Cardiac fibroblast (primary cell): ENCODE data around the gene DLX5.

Experiments used
- DNase-seq, 2 donors: peaks; one replicate each; pipeline versions ENCODE4 v3.0.0 to v3.0.0-alpha.2; 2010; ENCODE audit warnings: low read depth in 2 of 2
- H3K4me3 ChIP-seq, 2 donors: replicated peaks in 1 of 2; 1 replicate in 1 of 2; 2 replicates in 1 of 2; pipeline ENCODE4 v1.5.1; 2011; ENCODE audit warnings: low read depth in 2 of 2, low read length in 2 of 2, mild to moderate bottlenecking in 2 of 2, moderate library complexity in 1 of 2
- TF ChIP-seq, protein P1 (sequence below): IDR thresholded peaks from one replicate; pipeline ENCODE4 v1.5.1; 2011; ENCODE audit warnings: low read depth, mild to moderate bottlenecking, low read length, inconsistent platforms

Gene DLX5

DNA sequence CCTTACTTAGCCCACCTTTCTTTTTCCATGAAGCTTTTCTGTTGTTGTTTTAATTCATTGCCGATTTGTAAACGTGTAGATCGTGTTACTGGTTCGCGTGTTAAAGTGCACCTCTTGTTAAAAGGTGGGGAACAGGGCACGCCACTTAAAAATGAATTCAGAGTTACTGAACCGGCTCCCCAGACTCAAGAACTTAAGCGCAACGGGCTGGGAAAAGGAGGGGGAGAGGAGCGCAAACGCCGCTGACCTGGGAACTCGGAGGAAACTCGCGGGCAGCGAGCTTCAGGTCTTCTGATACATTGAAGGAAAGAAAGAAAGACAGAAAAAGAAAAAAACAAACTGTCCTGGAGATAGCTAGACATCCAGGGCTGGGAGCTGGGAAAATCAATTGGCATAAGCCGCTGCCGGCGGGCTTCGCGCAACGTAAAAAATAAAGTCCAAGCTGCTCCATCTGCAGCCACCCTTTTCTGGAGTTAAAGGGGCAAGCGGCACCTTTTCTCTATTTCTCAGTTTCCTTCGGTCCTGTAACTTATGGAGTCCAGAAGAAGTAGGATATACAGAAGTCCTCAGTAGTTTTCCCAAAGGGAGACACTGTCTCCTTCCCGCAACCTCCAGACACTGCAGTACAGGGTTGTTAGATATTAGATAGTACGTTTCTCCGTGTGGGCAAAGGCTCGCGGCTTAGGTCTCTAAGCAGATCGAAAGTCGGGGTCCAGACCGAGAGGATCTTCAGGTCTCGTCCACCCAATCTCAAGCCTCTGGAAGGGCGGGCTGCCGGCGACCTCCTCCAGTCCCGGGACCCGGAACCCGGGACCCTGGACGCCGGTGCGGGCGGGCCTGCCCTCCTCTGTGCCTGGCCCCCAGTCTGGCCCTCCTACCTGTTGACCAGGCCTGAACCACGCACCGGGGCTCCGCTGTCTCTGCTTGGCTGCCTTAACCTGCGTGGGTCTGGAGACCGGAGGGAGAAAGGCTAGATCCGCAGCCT lies 21.1 kb downstream of the DLX5 start:
- no peak overlapping the region for H3K4me3 ChIP-seq
- DNase-seq, result no peak
- TF ChIP-seq, protein P1, sequence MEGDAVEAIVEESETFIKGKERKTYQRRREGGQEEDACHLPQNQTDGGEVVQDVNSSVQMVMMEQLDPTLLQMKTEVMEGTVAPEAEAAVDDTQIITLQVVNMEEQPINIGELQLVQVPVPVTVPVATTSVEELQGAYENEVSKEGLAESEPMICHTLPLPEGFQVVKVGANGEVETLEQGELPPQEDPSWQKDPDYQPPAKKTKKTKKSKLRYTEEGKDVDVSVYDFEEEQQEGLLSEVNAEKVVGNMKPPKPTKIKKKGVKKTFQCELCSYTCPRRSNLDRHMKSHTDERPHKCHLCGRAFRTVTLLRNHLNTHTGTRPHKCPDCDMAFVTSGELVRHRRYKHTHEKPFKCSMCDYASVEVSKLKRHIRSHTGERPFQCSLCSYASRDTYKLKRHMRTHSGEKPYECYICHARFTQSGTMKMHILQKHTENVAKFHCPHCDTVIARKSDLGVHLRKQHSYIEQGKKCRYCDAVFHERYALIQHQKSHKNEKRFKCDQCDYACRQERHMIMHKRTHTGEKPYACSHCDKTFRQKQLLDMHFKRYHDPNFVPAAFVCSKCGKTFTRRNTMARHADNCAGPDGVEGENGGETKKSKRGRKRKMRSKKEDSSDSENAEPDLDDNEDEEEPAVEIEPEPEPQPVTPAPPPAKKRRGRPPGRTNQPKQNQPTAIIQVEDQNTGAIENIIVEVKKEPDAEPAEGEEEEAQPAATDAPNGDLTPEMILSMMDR, result no peak

DNA sequence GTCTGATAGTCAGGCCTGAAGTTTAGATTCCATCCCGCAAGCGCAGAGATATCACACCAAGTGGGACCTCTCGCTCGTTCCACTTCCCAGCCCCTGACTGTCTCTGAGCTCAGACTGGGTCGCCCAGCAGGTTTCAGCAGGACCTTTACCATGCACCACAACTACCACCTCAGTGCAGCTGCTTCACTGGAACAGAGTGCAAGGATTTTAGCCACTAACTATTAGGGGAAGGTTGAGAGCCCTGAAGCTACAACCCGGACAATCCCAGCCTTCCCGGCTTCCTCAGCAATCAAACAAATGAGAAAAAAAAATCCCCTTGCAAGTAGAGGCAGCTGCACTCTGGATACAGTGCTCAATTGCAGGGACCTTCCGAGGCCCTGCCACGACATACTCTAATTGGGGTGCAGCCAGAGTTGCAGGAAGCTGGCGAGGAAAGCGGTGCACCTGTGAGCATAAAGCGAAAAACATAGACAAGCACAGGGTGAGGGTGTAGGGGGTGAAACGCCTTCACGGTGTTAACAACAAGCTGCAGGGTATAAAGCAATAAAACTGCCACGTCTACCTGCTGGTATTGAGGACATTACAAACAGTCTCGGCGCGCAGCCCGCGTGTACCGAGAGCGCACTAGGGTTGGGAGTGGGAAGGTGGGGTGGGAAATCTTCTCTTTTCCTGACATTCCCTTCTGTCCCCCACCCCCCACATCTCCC lies 21.9 kb downstream of the DLX5 start:
- H3K4me3 ChIP-seq, result no peak overlapping the region
- no peak for DNase-seq
- TF ChIP-seq, protein P1, result no peak

DNA sequence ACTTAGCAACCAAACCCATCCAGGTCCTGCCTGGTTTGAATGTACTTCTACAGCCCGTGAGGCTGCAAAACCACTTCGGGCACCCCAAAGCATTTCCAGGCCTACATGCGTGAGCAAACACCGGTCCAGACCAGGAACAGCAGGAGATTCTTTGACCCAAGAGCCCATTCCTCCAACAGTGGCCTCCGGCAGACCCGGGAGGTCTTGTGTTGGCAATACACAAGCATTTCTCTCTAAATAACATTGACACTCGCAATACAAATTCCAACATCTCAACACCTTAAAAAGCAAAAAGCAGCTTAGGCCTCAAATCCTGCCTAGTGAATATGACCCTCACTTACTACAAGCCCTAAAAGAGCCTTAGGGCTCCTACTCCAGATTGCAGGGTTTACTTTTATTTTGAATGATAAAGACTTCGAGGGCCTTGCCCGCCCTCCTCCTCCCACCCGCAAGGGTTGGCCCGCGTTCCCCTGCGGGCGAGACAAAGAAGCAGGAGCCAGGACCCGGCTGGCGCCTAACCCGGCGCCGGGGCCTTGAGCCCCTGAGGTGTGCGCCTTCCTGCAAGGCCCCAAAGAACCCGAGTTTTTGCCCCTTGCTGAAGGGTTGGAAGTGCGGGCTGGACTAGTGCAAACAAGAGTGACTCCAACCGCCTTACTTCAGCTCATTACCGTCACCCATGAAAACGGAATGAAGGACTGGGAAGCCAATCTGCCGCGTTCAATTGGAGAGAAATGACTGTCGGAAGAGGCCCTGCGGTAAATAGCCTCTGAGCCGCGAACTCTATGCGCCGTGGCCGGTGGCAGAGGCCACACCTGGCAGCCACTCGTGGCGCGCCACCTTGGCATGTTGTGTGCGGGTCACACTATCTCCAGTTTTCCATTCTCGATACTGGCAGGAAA lies 22.7 kb downstream of the DLX5 start:
- TF ChIP-seq, protein P1, result no peak
- H3K4me3 ChIP-seq, result no peak overlapping the region
- no peak for DNase-seq

DNA sequence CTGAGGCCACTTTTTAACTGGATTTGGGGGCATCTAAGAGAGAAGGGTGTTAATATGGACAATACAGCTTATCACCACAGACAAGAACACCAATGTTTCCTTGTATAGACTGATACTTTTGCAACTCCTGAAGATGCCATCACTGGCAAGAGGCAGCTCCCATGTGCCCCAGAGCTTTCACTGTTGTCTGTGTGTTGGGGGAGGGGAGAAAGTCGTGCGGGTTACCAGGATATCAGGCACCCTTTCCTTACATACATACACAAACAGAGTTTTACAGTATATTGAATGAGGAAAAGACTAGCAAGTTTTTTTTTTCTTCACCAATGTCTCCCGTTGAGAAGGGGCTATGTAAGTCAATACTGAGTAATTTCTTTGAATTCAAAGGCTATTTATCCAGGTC lies 23.4 kb downstream of the DLX5 start:
- TF ChIP-seq, protein P1, result no peak
- no peak overlapping the region for H3K4me3 ChIP-seq
- DNase-seq, result no peak

DNA sequence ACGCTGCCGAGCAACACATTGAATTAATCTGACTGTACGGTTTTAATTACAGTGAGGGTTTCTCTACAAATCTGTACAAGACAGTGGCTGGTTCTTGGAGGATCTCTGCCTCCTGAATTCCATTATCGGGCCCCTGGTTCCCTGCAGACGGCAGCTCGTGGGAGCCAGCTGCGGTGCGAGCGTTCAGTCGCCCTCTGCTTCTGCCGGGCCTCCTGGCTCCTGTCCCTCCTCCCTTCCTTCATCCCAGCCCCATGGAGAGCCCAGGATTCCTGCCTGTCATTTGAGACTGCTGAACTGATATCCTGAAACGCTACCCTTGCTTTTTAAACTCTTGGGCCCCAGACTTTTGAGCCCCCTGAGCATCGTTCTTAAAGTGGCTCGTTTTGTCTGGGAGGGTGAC lies 25.9 kb downstream of the DLX5 start:
- DNase-seq, result no peak
- H3K4me3 ChIP-seq, result no peak overlapping the region
- TF ChIP-seq, protein P1, result no peak

DNA sequence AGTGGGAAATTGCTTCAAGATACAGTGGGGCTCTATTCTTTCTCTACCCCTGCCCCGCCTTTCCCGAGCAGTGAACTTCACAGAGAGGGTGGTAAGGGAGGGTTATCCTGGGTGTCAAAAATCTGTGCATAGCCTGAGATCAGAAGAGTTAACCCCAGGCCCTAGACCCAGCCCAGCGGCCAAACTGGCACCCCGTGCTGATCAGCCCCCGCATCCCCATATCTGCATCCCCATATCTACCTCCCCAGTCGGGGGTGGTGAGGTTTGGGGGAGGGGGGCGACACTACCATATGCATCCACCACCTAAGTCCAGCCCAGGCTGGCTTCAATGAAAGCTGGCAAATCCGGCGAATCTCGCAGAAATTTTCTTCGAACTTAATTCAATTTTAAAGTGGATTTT lies 26.3 kb downstream of the DLX5 start:
- H3K4me3 ChIP-seq, result no peak overlapping the region
- TF ChIP-seq, protein P1, result no peak
- DNase-seq, result no peak
